Measurements from ENCODE around the gene TBR1. TPM values are rescaled to one million over a fixed set of nuclear protein-coding genes. Genes with fewer than 3 reads are reported as not detected.

TBR1 gene
- total and polyA plus RNA-seq, 10 of the 15 experiments (the other 5 are each of a cell fraction or from before 2014, with no cell fraction given), result 0.01 TPM; not detected in 9

DNA sequence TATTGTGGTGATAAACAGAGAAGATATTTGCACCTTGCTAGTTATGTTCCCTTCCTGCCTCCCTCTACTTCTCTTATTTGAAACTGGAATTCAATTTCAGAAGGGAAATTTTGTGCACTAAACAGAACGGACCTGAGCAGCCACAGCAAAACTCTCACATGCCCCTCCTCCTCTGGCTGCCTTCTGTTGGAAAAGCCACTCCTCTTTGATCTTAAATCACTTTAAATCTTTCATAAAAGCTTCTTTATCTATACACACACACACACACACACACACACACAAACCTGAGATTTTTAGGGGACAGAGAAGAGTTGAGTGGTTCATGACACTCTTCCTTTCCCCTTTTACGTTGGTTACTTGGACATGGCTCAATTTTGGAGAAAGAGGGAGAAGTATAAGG is 5.6 kb downstream of the TBR1 start:
- CTCF ChIA-PET, result no interaction called here
- H3K27me3 ChIP-seq (replicated peaks in 1 of 2; ENCODE audit: control insufficient read depth in 2 of 2, insufficient read depth in 2 of 2, low read length in 1 of 2), result peaks cover 22 to 50% of the 10 kb centered on the region in 2 experiments
- RAD21 ChIA-PET (ENCODE audit: unreplicated experiment), result no interaction called here
- H3K9me3 ChIP-seq (replicated peaks; ENCODE audit: control insufficient read depth, insufficient read depth, low read length), result no peaks in the 10 kb centered on the region; the same call in 1 of the 3 replicates
- POLR2A ChIA-PET, result no interaction called here
- no peak overlapping the region for H3K9ac ChIP-seq (ENCODE audit: control insufficient read depth, insufficient read depth, low read length)
- ATAC-seq, result no peak
- no TSS peak for BruUV-seq (replicated peaks)
- in situ Hi-C loops (cut with MboI) (no loop called here), intact Hi-C loops (cut with micrococcal nuclease; ENCODE audit: unreplicated experiment) (loop anchor here (10.0 kb wide), 1 partner anchor 523 kb away; no protein-coding TSS in a partner anchor)
- no peaks in the 10 kb centered on the region for H4K20me1 ChIP-seq (ENCODE audit: control insufficient read depth, insufficient read depth)
- H2AFZ ChIP-seq (ENCODE audit: control insufficient read depth, low read depth, low read length), result no peak overlapping the region
- no peak for FAIRE-seq
- SMC1A ChIA-PET (ENCODE audit: uncharacterized antibody, unreplicated experiment), result interaction anchor here (1.0 kb wide), 1 partner anchor 9 kb away, joined by 3 read pairs; no protein-coding TSS in a partner anchor
- H3K4me3 ChIP-seq, result no peak overlapping the region
- peaks cover 5% of the 10 kb centered on the region; the same call in 1 of the 2 replicates for H3K4me1 ChIP-seq (ENCODE audit: control insufficient read depth, insufficient read depth, low read length)
- H3K79me2 ChIP-seq (ENCODE audit: control insufficient read depth, insufficient read depth, low read length), result no peaks in the 10 kb centered on the region
- DNase-seq (ENCODE audit: low read depth, low spot score), result no peak
- 0% methylated on average over 2 of the region's 2 CpGs for WGBS (ENCODE audit: insufficient coverage, insufficient replicate concordance, low lambda C conversion rate, missing lambda C conversion rate)
- H3K36me3 ChIP-seq (ENCODE audit: control insufficient read depth in 2 of 2, insufficient read depth in 2 of 2, low read length in 1 of 2), result no peaks in the 10 kb centered on the region
- no peak overlapping the region for H3K4me2 ChIP-seq (ENCODE audit: control insufficient read depth, insufficient read depth)
- TF ChIP-seq TCF12 (IDR thresholded peaks at IDR 0.05; ENCODE audit: low read depth, low read length) (no peak), HDAC6 (IDR thresholded peaks at IDR 0.05; ENCODE audit: unreplicated experiment) (no peak), POU2F2 (IDR thresholded peaks at IDR 0.05; ENCODE audit: borderline replicate concordance, low read depth, low read length) (no peak), PAX8 (IDR thresholded peaks at IDR 0.05) (no peak), DPF2 (IDR thresholded peaks at IDR 0.05) (no peak), ZZZ3 (IDR thresholded peaks at IDR 0.05; ENCODE audit: control insufficient read depth, insufficient read length, low read depth) (no peak), MYC (IDR thresholded peaks at IDR 0.05; ENCODE audit: insufficient read depth, insufficient read length, insufficient replicate concordance, low read length, severe bottlenecking) (no peak), MXI1 (IDR thresholded peaks at IDR 0.05; ENCODE audit: low read depth, low read length) (no peak), HCFC1 (IDR thresholded peaks at IDR 0.05; ENCODE audit: low read length) (no peak), ZNF217 (IDR thresholded peaks at IDR 0.05) (no peak), BMI1 (IDR thresholded peaks at IDR 0.05; ENCODE audit: borderline replicate concordance) (no peak), BCL3 (IDR thresholded peaks at IDR 0.05; ENCODE audit: borderline replicate concordance, insufficient read depth, low read depth, low read length, poor library complexity, severe bottlenecking) (no peak), NBN (IDR thresholded peaks at IDR 0.05) (no peak), ZBTB11 (CRISPR knock-in tag; IDR thresholded peaks at IDR 0.05) (no peak)
- no peak overlapping the region for H3K27ac ChIP-seq (ENCODE audit: control insufficient read depth, insufficient read depth)

Measured in GM12878 (cell line).